Measurements from ENCODE around the gene CARD11.

CARD11 gene

GRCh38 chr7:2923886-2924574 is 119.6 kb downstream of the CARD11 start:
- Histone ChIP-seq H3K79me2 (ENCODE audit: control insufficient read depth, insufficient read depth, low read length, poor library complexity) (no peaks in the 10 kb centered on the region), H3K36me3 (ENCODE audit: control insufficient read depth in 1 of 2, insufficient read depth in 2 of 2, low read length in 2 of 2) (no peaks in the 10 kb centered on the region), H2AK5ac (ENCODE audit: low read length) (no peak overlapping the region), H3K27ac (ENCODE audit: low read depth, low read length) (no peak overlapping the region), H3K27me3 (ENCODE audit: insufficient read depth, low read length) (no peaks in the 10 kb centered on the region), H2BK12ac (ENCODE audit: low read length) (no peak overlapping the region), H2AFZ (ENCODE audit: insufficient read depth, low read length, poor library complexity) (no peak overlapping the region), H2BK120ac (ENCODE audit: insufficient read depth, low read length, poor library complexity) (no peak overlapping the region), H3K4ac (ENCODE audit: low read depth, low read length) (no peak overlapping the region), H4K8ac (ENCODE audit: low read depth, low read length) (peak overlapping the region; percentile 14), H3K4me3 (ENCODE audit: low read depth, low read length) (no peak overlapping the region), H3K9ac (ENCODE audit: low read length) (no peak overlapping the region), H4K91ac (ENCODE audit: low read depth, low read length) (peak overlapping the region; percentile 30), H3K18ac (ENCODE audit: low read length) (no peak overlapping the region), H3K9me3 (ENCODE audit: insufficient read depth, low read depth, low read length) (peaks cover 3% of the 10 kb centered on the region), H3K14ac (ENCODE audit: low read length) (peak overlapping the region; percentile 7), H4K12ac (ENCODE audit: low read depth, low read length) (no peak overlapping the region), H2BK5ac (ENCODE audit: low read depth, low read length, poor library complexity) (no peak overlapping the region), H3K4me2 (ENCODE audit: low read length) (no peak overlapping the region), H3K79me1 (ENCODE audit: low read length) (peaks cover 5% of the 10 kb centered on the region), H3K23ac (ENCODE audit: low read length) (no peak overlapping the region), H3K4me1 (ENCODE audit: control insufficient read depth in 1 of 2, insufficient read depth in 2 of 2, low read length in 2 of 2) (peaks cover 13 to 18% of the 10 kb centered on the region in 2 experiments)
- WGBS (ENCODE audit: extremely low coverage, insufficient coverage, insufficient read length), result no CpG with 5 or more reads among the region's 17 CpGs
- peak in 1 of 2 donors; percentile 55 for DNase-seq

GRCh38 chr7:2923291-2923781 is 120.3 kb downstream of the CARD11 start:
- DNase-seq, result no peak
- Histone ChIP-seq H3K4me2 (ENCODE audit: low read length) (no peak overlapping the region), H3K18ac (ENCODE audit: low read length) (no peak overlapping the region), H3K27me3 (ENCODE audit: insufficient read depth, low read length) (no peaks in the 10 kb centered on the region), H4K91ac (ENCODE audit: low read depth, low read length) (peak overlapping the region; percentile 45), H3K23ac (ENCODE audit: low read length) (no peak overlapping the region), H2AFZ (ENCODE audit: insufficient read depth, low read length, poor library complexity) (no peak overlapping the region), H3K79me2 (ENCODE audit: control insufficient read depth, insufficient read depth, low read length, poor library complexity) (no peaks in the 10 kb centered on the region), H2BK120ac (ENCODE audit: insufficient read depth, low read length, poor library complexity) (no peak overlapping the region), H4K12ac (ENCODE audit: low read depth, low read length) (no peak overlapping the region), H3K9ac (ENCODE audit: low read length) (no peak overlapping the region), H3K27ac (ENCODE audit: low read depth, low read length) (no peak overlapping the region), H4K8ac (ENCODE audit: low read depth, low read length) (no peak overlapping the region), H2AK5ac (ENCODE audit: low read length) (no peak overlapping the region), H3K14ac (ENCODE audit: low read length) (peak overlapping the region; percentile 34), H3K4ac (ENCODE audit: low read depth, low read length) (no peak overlapping the region), H2BK5ac (ENCODE audit: low read depth, low read length, poor library complexity) (no peak overlapping the region), H3K9me3 (ENCODE audit: insufficient read depth, low read depth, low read length) (peaks cover 3% of the 10 kb centered on the region), H3K36me3 (ENCODE audit: control insufficient read depth in 1 of 2, insufficient read depth in 2 of 2, low read length in 2 of 2) (no peaks in the 10 kb centered on the region), H3K4me1 (ENCODE audit: control insufficient read depth in 1 of 2, insufficient read depth in 2 of 2, low read length in 2 of 2) (peaks cover 13 to 18% of the 10 kb centered on the region in 2 experiments), H3K79me1 (ENCODE audit: low read length) (peaks cover 5% of the 10 kb centered on the region), H3K4me3 (ENCODE audit: low read depth, low read length) (no peak overlapping the region), H2BK12ac (ENCODE audit: low read length) (peak overlapping the region; percentile 15)
- no CpG with 5 or more reads among the region's 17 CpGs for WGBS (ENCODE audit: extremely low coverage, insufficient coverage, insufficient read length)

- Histone ChIP-seq H3K27ac (ENCODE audit: low read depth, low read length) (no peak overlapping the region), H2BK120ac (ENCODE audit: insufficient read depth, low read length, poor library complexity) (no peak overlapping the region), H3K9me3 (ENCODE audit: insufficient read depth, low read depth, low read length) (peaks cover 3% of the 10 kb centered on the region), H3K18ac (ENCODE audit: low read length) (no peak overlapping the region), H3K4ac (ENCODE audit: low read depth, low read length) (no peak overlapping the region), H3K36me3 (ENCODE audit: control insufficient read depth in 1 of 2, insufficient read depth in 2 of 2, low read length in 2 of 2) (no peaks in the 10 kb centered on the region), H3K23ac (ENCODE audit: low read length) (no peak overlapping the region), H2AK5ac (ENCODE audit: low read length) (no peak overlapping the region), H3K14ac (ENCODE audit: low read length) (no peak overlapping the region), H3K9ac (ENCODE audit: low read length) (no peak overlapping the region), H3K4me1 (ENCODE audit: control insufficient read depth in 1 of 2, insufficient read depth in 2 of 2, low read length in 2 of 2) (peaks cover 13 to 18% of the 10 kb centered on the region in 2 experiments), H2BK5ac (ENCODE audit: low read depth, low read length, poor library complexity) (no peak overlapping the region), H2BK12ac (ENCODE audit: low read length) (no peak overlapping the region), H4K8ac (ENCODE audit: low read depth, low read length) (no peak overlapping the region), H3K79me1 (ENCODE audit: low read length) (peaks cover 5% of the 10 kb centered on the region), H4K12ac (ENCODE audit: low read depth, low read length) (no peak overlapping the region), H3K4me3 (ENCODE audit: low read depth, low read length) (no peak overlapping the region), H2AFZ (ENCODE audit: insufficient read depth, low read length, poor library complexity) (no peak overlapping the region), H3K4me2 (ENCODE audit: low read length) (no peak overlapping the region), H4K91ac (ENCODE audit: low read depth, low read length) (no peak overlapping the region), H3K79me2 (ENCODE audit: control insufficient read depth, insufficient read depth, low read length, poor library complexity) (no peaks in the 10 kb centered on the region), H3K27me3 (ENCODE audit: insufficient read depth, low read length) (no peaks in the 10 kb centered on the region)
- DNase-seq, result no peak
- no CpG with 5 or more reads among the region's 15 CpGs for WGBS (ENCODE audit: extremely low coverage, insufficient coverage, insufficient read length)
These were observed 120.8 kb downstream of the CARD11 start for GRCh38 chr7:2922866-2923265.

GRCh38 chr7:2922348-2922691 is 121.3 kb downstream of the CARD11 start:
- no peak overlapping the region for H2BK120ac ChIP-seq (ENCODE audit: insufficient read depth, low read length, poor library complexity)
- no peak overlapping the region for H3K23ac ChIP-seq (ENCODE audit: low read length)
- H3K9me3 ChIP-seq (ENCODE audit: insufficient read depth, low read depth, low read length), result peaks cover 3% of the 10 kb centered on the region
- no peak overlapping the region for H3K9ac ChIP-seq (ENCODE audit: low read length)
- no peak overlapping the region for H2BK5ac ChIP-seq (ENCODE audit: low read depth, low read length, poor library complexity)
- no peak overlapping the region for H3K18ac ChIP-seq (ENCODE audit: low read length)
- no peak overlapping the region for H4K12ac ChIP-seq (ENCODE audit: low read depth, low read length)
- no peak overlapping the region for H4K91ac ChIP-seq (ENCODE audit: low read depth, low read length)
- H3K4me1 ChIP-seq (ENCODE audit: control insufficient read depth in 1 of 2, insufficient read depth in 2 of 2, low read length in 2 of 2), result peaks cover 13 to 18% of the 10 kb centered on the region in 2 experiments
- H4K8ac ChIP-seq (ENCODE audit: low read depth, low read length), result no peak overlapping the region
- no peak overlapping the region for H3K4me2 ChIP-seq (ENCODE audit: low read length)
- DNase-seq, result no peak
- H2BK12ac ChIP-seq (ENCODE audit: low read length), result no peak overlapping the region
- no peak overlapping the region for H2AK5ac ChIP-seq (ENCODE audit: low read length)
- no peaks in the 10 kb centered on the region for H3K27me3 ChIP-seq (ENCODE audit: insufficient read depth, low read length)
- H3K36me3 ChIP-seq (ENCODE audit: control insufficient read depth in 1 of 2, insufficient read depth in 2 of 2, low read length in 2 of 2), result no peaks in the 10 kb centered on the region
- H3K4ac ChIP-seq (ENCODE audit: low read depth, low read length), result no peak overlapping the region
- no peak overlapping the region for H3K27ac ChIP-seq (ENCODE audit: low read depth, low read length)
- H2AFZ ChIP-seq (ENCODE audit: insufficient read depth, low read length, poor library complexity), result no peak overlapping the region
- no peak overlapping the region for H3K14ac ChIP-seq (ENCODE audit: low read length)
- H3K79me1 ChIP-seq (ENCODE audit: low read length), result peaks cover 5% of the 10 kb centered on the region
- WGBS (ENCODE audit: extremely low coverage, insufficient coverage, insufficient read length), result no CpG with 5 or more reads among the region's 19 CpGs
- H3K4me3 ChIP-seq (ENCODE audit: low read depth, low read length), result no peak overlapping the region
- H3K79me2 ChIP-seq (ENCODE audit: control insufficient read depth, insufficient read depth, low read length, poor library complexity), result no peaks in the 10 kb centered on the region

Data from trophoblast cell (in vitro differentiated cells and primary cell).